ENCODE results near the gene DOP1B. TPM values are rescaled to one million over a fixed set of nuclear protein-coding genes. Genes with fewer than 3 reads are reported as not detected.
"Not testable (repeated sequence)": the region's sequence is repeated elsewhere in the genome, so short reads cannot be mapped to it uniquely, and the experiment has no call there.

Gene DOP1B, protein sequence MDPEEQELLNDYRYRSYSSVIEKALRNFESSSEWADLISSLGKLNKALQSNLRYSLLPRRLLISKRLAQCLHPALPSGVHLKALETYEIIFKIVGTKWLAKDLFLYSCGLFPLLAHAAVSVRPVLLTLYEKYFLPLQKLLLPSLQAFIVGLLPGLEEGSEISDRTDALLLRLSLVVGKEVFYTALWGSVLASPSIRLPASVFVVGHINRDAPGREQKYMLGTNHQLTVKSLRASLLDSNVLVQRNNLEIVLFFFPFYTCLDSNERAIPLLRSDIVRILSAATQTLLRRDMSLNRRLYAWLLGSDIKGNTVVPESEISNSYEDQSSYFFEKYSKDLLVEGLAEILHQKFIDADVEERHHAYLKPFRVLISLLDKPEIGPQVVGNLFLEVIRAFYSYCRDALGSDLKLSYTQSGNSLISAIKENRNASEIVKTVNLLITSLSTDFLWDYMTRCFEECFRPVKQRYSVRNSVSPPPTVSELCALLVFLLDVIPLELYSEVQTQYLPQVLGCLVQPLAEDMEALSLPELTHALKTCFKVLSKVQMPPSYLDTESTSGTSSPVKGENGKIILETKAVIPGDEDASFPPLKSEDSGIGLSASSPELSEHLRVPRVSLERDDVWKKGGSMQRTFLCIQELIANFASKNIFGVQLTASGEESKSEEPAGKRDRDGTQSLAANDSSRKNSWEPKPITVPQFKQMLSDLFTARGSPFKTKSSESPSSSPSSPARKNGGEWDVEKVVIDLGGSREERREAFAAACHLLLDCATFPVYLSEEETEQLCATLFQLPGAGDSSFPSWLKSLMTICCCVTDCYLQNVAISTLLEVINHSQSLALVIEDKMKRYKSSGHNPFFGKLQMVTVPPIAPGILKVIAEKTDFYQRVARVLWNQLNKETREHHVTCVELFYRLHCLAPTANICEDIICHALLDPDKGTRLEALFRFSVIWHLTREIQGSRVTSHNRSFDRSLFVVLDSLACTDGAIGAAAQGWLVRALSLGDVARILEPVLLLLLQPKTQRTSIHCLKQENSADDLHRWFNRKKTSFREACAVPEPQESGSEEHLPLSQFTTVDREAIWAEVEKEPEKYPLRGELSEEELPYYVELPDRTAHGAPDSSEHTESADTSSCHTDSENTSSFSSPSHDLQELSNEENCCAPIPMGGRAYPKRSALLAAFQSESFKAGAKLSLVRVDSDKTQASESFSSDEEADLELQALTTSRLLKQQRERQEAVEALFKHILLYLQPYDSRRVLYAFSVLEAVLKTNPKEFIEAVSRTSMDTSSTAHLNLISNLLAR (N-terminal part only)
- polyA plus RNA-seq (ENCODE audit: insufficient read length in 4 of 4) = 1 to 10 TPM; 5.2 to 8.2 (median 6.1) TPM

DNA sequence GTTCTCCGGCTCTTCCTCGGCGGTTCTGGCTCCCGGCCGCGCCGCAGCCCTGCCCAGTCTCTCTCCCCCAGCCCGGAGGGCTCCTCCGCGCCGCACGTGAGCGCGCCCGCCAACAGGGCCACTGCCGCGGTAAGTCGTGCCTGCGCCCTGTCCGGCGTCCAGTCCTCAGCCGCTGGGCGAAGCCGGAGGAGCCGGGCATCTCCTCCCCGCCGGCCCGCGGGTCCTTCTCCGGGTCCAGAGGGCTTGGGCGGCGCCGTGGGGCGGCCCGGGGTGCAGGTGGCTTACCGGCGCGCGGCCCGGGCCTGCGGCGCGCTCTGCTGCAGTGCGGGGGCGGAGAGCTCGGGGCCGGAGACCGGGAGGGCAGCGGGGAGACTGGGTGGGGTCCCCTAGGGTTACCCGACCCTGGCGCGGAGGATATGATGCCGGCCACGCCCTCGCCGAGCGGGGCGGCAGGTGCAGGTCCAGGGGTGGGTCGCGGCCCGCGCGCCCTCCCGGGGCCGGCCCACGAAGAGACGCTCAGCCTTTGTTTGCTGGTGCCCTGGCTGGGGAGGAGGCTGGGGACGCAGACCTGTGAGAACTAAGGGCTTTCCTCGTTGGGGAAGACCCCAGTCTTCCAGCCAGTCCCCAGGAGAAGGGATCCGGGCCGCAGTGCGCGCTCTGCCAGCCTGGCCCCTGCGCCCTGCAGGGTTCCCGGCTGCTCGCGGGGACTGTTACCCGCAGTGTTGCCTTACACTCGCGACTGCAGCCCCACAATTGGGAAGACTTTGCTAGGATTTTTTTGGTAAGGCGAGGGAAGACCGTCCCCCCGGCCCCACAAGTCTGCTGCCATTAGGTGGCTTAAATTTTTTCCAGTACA is at the start of gene DOP1B:
TSS of gene DOP1B (plus strand) at position 10 of the 856 bp plus-strand sequence. CDS start 7,910 bp downstream, outside the sequence.
- DNase-seq (ENCODE audit: low read depth in 4 of 4, low spot score in 2 of 4) = no peak

DNA sequence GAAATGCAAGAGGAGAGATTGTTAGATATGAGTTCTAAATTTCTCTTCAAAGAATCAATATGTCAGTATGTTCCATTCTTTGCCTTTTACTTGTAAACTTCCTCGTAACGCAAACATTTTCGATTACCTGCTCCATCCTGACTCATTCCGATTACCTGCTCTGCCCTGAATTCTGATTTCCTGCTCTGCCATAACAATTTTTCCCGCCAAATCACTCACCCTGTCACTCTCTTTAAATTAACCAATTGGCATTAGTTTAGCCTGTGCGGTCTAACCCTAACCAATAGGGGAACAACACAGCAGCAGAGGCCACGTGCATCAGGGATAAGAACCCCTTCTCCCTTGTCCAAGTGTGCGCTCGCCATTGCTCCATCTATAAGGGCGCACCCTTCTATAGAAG is 46.8 kb upstream of the DOP1B start:
- DNase-seq (ENCODE audit: low read depth in 4 of 4, low spot score in 2 of 4) = no peak

DNA sequence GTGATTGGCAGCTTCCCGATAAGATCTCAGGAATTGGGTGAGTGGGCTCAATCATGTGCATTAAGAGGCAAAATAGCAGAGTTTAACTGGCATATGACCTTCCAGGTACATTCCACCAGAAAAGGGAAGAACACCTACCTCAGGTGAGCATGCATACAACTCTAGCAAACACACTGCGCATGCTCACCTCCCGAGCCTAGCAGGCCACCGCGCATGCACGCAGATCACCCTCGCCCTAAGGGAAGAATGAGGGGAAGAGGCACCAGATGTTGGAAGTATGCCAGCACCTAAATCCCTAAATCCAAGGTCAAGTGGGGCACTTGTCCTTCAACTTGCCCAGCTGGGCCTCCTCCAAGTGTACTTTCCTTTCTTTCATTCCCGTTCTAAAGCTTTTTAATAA is 45.4 kb upstream of the DOP1B start:
- DNase-seq (ENCODE audit: low read depth in 4 of 4, low spot score in 2 of 4) = no peak

DNA sequence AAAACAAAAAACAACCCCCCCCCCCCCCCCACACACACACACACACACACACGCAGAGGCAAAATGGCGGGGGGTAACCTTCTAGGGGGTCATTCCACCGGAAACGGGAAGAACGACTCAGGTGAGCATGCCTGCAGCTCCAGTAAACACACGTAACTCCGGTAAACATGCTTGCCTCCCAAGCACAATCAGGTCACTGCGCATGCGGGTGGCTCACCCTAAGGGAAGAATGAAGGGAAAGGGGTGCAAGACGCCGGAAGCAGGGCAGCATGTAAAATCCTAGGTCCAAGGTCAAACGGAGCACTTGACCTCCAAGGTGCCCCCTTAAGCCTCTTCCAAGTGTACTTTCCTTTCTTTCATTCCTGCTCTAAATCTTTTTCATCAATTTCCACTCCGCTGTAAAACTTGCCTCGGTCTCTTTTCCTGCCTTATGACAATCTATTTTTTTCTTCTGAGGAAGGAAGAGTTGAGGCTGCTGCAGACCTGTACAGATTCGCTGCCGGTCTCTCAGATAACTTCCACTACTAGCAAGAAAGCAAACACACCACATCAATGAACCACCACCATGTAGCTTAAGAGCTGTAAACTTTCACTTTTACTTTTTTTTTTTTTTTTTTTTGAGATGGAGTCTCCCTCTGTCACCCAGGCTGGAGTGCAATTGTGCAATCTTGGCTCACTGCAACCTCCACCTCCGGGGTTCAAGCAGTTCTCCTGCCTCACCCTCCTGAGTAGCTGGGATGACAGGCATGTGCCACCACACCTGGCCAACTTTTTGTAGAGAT is 42.8 kb upstream of the DOP1B start:
- DNase-seq (ENCODE audit: low read depth in 4 of 4, low spot score in 2 of 4) = no peak

DNA sequence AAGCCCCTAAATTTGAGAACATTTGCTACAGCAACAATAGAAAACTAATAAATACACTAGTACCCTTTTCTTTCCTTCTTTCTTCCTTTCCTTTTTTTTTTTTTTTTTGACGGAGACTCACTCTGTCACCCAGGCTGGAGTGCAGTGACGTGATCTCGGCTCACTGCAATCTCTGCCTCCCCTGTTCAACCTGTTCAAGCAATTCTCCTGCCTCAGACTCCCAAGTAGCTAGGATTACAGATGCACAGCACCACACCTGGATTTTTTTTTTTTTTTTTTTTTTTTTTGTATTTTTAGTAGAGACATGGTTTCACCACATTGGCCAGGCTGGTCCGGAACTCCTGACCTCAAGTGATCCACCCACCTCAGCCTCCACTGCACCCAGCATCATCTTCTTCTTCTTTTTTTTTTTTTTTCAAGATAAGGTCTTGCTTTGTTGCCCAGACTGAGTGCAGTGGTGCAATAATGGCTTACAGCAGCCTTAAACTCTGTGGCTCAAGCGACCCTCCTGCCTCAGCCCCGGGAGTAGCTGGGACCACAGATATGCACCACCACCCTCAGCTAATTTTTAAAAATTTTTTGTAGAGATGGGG is 41.4 kb upstream of the DOP1B start:
- DNase-seq (ENCODE audit: low read depth in 4 of 4, low spot score in 2 of 4) = no peak

DNA sequence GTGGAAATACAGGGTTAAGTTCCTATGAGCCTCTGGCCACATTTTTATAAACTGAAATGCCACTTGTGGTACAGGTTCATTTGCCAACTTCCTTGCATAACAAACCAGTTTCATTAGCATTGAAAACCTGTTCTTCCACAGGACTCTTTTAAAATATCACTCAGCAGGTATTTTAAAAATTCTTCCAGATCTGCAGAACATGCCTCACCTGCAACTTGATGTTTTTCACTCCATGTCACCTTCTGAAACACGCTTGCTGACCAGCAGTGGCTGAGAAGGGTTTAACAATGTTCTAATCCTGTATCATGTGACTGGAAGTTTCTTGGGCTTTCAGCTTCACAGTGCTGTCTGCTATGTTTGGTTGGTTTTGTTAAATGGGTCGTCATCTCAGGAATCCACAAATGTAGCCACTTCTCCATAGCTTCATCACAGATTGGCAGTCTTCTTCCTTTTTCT is 39.3 kb upstream of the DOP1B start:
- DNase-seq (ENCODE audit: low read depth in 4 of 4, low spot score in 2 of 4) = no peak

DNA sequence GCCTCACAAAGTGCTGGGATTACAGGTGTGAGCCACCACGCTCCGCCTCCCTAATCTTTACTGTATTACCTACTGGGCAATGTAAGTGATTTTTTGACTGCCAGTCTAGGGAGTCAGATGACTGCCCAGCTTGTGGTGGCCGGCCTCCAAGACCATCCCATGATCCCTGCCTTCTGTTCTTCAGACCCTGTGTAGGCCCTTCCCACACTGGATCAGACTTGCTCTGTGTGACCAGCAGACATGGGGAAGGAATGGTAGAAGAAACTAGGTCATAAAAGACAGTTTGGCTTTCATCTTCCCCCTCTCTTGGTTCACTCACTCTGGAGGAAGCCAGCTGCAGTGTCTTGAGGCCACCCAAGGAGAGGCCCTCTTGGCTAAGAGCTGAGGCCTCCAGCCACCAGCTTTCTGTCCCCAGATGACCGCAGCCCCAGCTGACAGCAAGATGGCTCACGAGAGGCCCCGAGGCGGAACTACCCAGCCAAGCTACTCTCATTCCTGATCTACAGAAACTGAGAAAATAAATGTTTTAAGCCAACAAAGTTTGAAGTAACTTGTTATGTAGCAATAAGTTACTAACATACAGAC is 36.2 kb upstream of the DOP1B start:
- no peak for DNase-seq (ENCODE audit: low read depth in 4 of 4, low spot score in 2 of 4)

DNA sequence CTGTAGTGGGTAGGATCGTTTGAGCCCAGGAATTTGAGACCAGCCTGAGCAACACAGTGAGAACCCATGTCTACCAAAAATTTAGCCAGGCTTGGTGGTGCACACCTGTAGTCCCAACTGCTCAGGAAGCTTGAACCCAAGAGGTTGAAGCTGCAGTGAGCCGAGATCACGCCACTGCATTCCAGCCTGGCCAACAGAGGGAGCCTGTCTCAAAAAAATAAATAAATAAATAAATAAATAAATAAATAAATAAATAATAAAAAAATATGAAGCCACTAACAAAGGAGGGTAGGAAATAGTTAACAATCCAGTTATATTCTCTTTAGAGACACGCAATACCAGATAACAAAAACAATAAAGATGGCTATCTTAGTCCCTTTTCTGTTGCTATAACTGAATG is 33.6 kb upstream of the DOP1B start:
- DNase-seq (ENCODE audit: low read depth in 4 of 4, low spot score in 2 of 4) = no peak

DNA sequence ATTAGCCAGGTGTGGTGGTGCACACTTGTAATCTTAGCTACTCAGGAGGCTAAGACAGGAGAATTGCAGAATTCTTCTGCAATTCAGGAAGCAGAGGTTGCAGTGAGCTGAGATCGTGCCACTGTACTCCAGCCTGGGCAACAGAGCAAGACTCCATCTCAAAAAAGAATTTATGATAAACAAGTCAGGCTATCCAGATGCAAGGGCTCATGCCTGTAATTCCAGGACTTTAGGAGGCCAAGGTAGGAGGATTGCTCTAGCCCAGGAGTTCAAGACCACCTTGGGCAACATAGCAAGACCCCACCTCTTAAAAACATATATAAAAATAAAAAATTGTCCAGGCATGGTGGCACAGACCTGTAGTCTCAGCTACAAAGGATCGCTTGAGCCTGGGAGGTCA is 32.2 kb upstream of the DOP1B start:
- DNase-seq (ENCODE audit: low read depth in 4 of 4, low spot score in 2 of 4) = no peak

DNA sequence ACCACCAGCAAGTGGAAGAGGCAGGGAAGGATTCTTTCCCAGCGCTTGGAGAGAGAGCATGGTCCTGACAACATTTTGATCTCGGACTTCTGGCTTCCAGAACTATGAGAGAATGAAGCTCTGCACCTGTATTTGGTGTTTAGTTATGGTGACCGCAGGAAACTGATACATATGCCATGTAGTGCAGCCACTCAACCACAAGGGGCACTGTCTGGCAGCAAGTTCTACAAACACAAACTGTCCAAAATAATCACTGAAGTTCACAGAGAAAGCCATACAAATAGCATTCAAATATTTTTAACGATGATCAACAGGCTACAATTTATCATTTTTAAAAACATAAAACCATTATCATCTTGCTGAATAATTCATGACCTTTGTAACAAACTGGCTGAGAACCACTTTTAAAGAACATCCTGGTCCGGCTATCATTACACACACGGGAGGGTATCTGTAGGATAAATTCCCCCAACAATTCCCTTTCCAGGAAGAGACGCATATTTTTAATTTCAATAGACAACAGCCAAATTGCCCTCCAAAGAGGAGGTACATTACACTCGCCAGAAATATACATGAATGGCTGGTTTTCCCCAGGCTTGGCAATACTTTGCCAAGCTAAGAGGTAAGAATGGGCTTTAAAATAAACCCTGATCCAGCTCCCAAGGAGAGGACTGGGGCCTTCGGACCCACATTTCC is 31.0 kb upstream of the DOP1B start:
- DNase-seq (ENCODE audit: low read depth in 4 of 4, low spot score in 2 of 4) = no peak

DNA sequence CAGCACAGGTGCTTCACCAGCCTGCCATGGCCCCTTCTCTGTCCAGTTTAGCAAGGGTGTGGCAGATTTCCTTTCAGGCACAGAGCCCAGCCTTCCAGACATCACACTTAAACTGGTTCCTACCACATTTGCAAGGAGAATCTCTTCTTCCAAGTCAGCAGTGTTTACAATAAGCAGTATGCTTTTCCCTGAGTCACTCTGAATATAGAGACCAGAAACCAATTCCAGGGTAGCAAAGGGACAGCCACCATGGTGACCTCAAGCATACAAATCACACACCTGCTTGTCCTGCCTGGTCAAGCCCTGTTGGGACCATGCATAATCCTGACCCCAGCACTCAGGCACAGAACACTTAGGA is 30.4 kb upstream of the DOP1B start:
- no peak for DNase-seq (ENCODE audit: low read depth in 4 of 4, low spot score in 2 of 4)

DNA sequence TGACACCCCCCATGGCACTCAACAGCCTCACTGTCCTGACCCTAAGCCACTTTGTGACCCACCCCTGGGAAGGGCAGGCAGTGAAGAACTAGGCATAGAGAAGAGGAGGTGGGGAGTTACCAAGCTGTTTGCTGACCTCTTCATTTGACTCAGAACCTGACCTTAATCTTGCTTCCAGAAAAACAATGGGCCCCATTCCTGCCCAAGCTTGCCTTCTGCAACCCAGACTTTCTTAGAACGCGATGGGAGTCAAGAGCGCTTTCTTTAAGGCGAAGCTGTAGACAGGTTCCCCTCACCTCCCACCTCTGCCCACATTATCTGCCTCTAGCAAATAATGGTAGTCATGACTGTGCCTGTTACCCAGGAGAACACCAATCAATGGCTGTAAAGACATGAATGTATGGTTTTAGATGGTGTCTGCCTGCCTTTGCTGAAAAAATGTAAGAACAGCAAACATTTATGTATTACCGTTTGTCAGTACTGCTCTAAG is 30.0 kb upstream of the DOP1B start:
- no peak for DNase-seq (ENCODE audit: low read depth in 4 of 4, low spot score in 2 of 4)

DNA sequence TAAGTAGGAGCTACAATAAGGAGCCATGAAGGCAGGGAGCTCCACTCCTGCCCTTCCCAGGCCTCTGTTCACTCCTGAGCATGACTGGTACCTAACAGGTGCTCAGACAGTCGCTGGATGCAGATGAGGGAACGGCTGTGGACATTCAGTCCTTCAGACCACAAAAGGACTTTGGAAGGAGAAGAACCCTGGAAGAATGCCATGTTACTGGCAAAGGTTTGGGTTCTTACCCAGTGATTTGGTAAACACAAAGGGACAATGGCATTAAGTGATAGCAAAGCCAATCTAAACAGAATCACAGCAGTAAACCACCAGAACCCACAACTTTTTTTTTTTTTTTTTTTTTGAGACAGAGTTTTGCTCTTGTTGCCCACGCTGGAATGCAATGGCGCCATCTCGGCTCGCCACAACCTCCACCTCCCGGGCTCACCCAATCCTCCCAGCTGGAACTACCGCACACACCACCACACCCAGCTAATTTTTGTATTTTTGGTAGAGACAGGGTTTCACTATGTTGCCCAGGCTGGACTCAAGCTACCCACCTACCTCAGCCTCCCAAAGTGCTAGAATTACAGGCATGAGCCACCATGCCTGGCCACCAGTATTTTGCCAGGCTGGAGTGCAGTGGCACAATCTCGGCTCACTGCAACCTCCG is 29.2 kb upstream of the DOP1B start:
- DNase-seq (ENCODE audit: low read depth in 4 of 4, low spot score in 2 of 4) = no peak

DNA sequence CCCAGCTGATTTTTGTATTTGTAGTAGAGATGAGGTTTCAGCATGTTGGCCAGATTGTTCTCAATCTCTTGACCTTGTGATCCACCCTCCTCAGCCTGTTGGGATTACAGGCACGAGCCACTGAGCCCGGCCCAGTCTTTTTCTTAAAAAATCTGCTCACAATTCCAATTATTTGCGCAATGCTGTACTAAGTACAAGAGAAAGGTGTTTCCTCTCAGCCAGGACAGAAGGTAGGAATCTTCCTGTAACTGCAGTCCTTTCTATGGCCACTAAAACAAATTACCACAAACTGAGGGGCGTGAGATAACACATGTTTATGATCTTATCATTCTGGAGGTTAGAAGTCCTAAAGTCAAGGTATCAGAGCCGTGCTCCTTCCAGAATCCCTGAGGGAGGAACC is 28.6 kb upstream of the DOP1B start:
- no peak for DNase-seq (ENCODE audit: low read depth in 4 of 4, low spot score in 2 of 4)

DNA sequence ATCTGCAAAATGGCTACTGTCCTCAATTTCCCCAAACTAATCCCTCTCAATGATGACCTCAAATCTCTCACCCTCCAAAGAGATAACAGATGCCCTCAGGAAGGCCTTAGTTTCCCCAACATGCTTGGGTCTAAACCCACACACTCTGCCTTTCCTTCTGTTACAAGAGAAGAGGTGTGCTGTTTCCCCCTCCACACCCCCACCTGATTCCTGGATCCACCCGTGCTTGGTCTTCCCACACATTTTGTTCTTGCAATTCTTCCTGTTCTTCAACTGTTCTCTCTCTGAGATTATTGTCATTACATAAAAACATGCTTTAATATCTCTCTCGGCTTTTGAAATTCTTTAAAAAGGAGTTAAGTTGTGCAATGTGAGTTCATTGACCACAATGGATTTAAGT is 27.4 kb upstream of the DOP1B start:
- DNase-seq (ENCODE audit: low read depth in 4 of 4, low spot score in 2 of 4) = no peak

DNA sequence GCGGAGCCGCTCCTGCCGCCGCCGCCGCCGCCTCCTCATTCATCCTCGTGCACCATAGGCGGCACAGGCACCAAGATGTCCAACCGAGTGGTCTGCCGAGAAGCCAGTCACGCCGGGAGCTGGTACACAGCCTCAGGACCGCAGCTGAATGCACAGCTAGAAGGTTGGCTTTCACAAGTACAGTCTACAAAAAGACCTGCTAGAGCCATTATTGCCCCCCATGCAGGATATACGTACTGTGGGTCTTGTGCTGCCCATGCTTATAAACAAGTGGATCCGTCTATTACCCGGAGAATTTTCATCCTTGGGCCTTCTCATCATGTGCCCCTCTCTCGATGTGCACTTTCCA is 26.2 kb upstream of the DOP1B start:
- not testable (repeated sequence) for DNase-seq (ENCODE audit: low read depth in 4 of 4, low spot score in 2 of 4)

DNA sequence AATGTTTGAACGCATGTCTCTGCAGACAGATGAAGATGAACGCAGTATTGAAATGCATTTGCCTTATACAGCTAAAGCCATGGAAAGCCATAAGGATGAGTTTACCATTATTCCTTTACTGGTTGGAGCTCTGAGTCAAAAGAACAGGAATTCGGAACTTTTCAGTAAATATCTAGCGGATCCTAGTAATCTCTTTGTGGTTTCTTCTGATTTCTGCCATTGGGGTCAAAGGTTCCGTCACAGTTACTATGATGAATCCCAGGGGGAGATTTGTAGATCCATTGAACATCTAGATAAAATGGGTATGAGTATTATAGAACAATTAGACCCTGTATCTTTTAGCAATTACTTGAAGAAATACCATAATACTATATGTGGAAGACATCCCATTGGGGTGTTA is 25.8 kb upstream of the DOP1B start:
- DNase-seq (ENCODE audit: low read depth in 4 of 4, low spot score in 2 of 4) = not testable (repeated sequence)
